CD8-positive, alpha-beta memory T cell (primary cell): ENCODE measurements around the gene CLTA. TPM values are rescaled to one million over a fixed set of nuclear protein-coding genes. Genes with fewer than 3 reads are reported as not detected.

Experiments used
- CTCF ChIA-PET: fragments of 350-600 bp; sonication (Branson Sonifier 250); formaldehyde crosslinking; loops from one replicate; lab custom pipeline; 2021; ENCODE audit warnings: antibody characterized with exemption; lab: Charles Lee
- POLR2A ChIA-PET: fragments of 350-600 bp; sonication (Branson Sonifier 250); formaldehyde crosslinking; loops from one replicate; lab custom pipeline; 2021; ENCODE audit warnings: antibody characterized with exemption; lab: Charles Lee
- DNase-seq, 5 donors: peaks; one replicate each; pipeline versions ENCODE4 v3.0.0 to v3.0.0-alpha.2; 2020 to 2022; ENCODE audit warnings: mixed read lengths in 1 of 5
- H3K27ac ChIP-seq: one replicate; pipeline ENCODE4 v1.7.0; 2013; ENCODE audit warnings: low read depth, mild to moderate bottlenecking, low read length, moderate library complexity
- H3K27me3 ChIP-seq: 2 replicates; pipeline ENCODE4 v1.7.0; 2013; ENCODE audit warnings: low read length, mild to moderate bottlenecking; ENCODE audit not compliant: insufficient read depth, poor library complexity, severe bottlenecking
- H3K36me3 ChIP-seq: 2 replicates; pipeline ENCODE4 v1.7.0; 2013; ENCODE audit warnings: mild to moderate bottlenecking, low read length, moderate library complexity; ENCODE audit not compliant: insufficient read depth
- H3K4me1 ChIP-seq: 2 replicates; pipeline ENCODE4 v1.7.0; 2013; ENCODE audit warnings: mild to moderate bottlenecking, low read length, moderate library complexity; ENCODE audit not compliant: insufficient read depth
- H3K4me3 ChIP-seq: 2 replicates; pipeline ENCODE4 v1.7.0; 2013; ENCODE audit warnings: mild to moderate bottlenecking, low read length
- H3K9me3 ChIP-seq: 2 replicates; pipeline ENCODE4 v1.7.0; 2013; ENCODE audit warnings: mild to moderate bottlenecking, low read length
- H3K27ac Mint-ChIP-seq, 8 donors: one replicate each; pipeline ENCODE4 v1.8.0; 2020 to 2021; ENCODE audit warnings: mixed read lengths in 8 of 8, mild to moderate bottlenecking in 6 of 8, inconsistent platforms in 3 of 8, moderate library complexity in 3 of 8
- H3K27me3 Mint-ChIP-seq, 2 donors: one replicate each; pipeline ENCODE4 v1.8.0; 2020 to 2021; ENCODE audit warnings: mixed read lengths in 2 of 2, mild to moderate bottlenecking in 1 of 2, moderate library complexity in 1 of 2
- H3K36me3 Mint-ChIP-seq, 3 donors: one replicate each; pipeline ENCODE4 v1.8.0; 2020 to 2021; ENCODE audit warnings: mixed read lengths in 3 of 3, inconsistent platforms in 1 of 3, mild to moderate bottlenecking in 1 of 3
- H3K4me1 Mint-ChIP-seq, 3 donors: one replicate each; pipeline ENCODE4 v1.8.0; 2020 to 2021; ENCODE audit warnings: mixed read lengths in 3 of 3, inconsistent platforms in 1 of 3, mild to moderate bottlenecking in 1 of 3
- H3K4me3 Mint-ChIP-seq, 7 donors: one replicate each; pipeline ENCODE4 v1.8.0; 2020 to 2021; ENCODE audit warnings: mixed read lengths in 7 of 7, mild to moderate bottlenecking in 6 of 7, moderate library complexity in 4 of 7, inconsistent platforms in 2 of 7
- H3K9me3 Mint-ChIP-seq, 5 donors: one replicate each; pipeline ENCODE4 v1.8.0; 2020 to 2022; ENCODE audit warnings: mixed read lengths in 5 of 5, mild to moderate bottlenecking in 3 of 5, moderate library complexity in 2 of 5, inconsistent platforms in 1 of 5
- polyA plus RNA-seq: library from polyadenylated mRNA; unstranded; fragments of 300-500 nt; fragmentation: Illumina TruSeq; gene quantifications from one replicate; pipeline ENCODE4 v1.2.3, GENCODE V29; 2021
- total RNA-seq, 2 experiments: library from RNA; stranded (reverse); gene quantifications; one replicate each; pipeline ENCODE4 v1.2.3, GENCODE V29; 2021

The CLTA gene
- total and polyA plus RNA-seq, 3 experiments from 2014 or later = 77.6 to 186 (median 185) TPM

DNA sequence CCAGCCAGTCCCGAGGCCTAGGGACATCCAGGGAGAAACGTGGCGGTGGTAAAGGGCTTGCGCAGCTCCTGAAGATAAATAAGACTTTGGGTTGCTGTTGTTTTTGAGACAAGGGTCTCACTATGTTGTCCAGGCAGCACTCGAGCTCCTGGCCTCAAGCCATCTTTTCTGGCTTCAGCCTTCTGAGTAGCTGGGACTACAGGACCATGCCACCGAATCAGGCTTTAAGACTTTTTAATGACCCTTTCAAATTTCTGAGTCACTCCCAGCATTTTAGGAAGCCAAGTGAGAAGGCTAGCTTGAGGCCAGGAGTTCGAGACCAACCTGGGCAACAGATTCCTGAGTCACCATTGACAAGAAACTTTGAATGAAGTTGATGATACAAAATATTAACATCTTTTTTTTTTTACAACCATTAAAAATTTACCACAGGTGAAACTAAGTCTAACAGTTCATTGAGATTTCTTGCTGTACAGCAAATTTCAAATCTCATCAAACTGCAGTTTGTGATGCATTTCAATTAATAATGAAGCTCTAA is 68.3 kb downstream of the CLTA start:
- no peaks in the 10 kb centered on the region for H3K27me3 Mint-ChIP-seq
- peaks cover 0 to 10% (median 0%) of the 10 kb centered on the region in 3 donors for H3K36me3 Mint-ChIP-seq
- H3K4me3 Mint-ChIP-seq = peak overlapping the region; percentile 92 to 99 (median 98)
- peaks cover 13 to 25% (median 16%) of the 10 kb centered on the region in 3 donors for H3K4me1 Mint-ChIP-seq
- ChIA-PET POLR2A (interaction anchor here (0.6 to 1.9 kb wide), 3 partner anchors 67 to 1932 kb away, joined by 3 to 11 read pairs (median 4); partner anchors contain the start of gene CLTA), CTCF (interaction anchor here (1.1 to 2.3 kb wide), 3 partner anchors 10 to 70 kb away, joined by 4 to 8 read pairs (median 5); no protein-coding TSS in a partner anchor)
- H3K9me3 Mint-ChIP-seq = no peaks in the 10 kb centered on the region
- Histone ChIP-seq H3K9me3 (no peaks in the 10 kb centered on the region), H3K27ac (peak overlapping the region; percentile 81), H3K4me1 (peaks cover 11% of the 10 kb centered on the region), H3K4me3 (peak overlapping the region; percentile 94), H3K27me3 (no peaks in the 10 kb centered on the region), H3K36me3 (no peaks in the 10 kb centered on the region)
- no peak for DNase-seq
- peak overlapping the region in 7 of 8 donors; percentile 89 to 98 (median 96) for H3K27ac Mint-ChIP-seq

Other genes with a start within 250 kb of the CLTA start
- not detected for gene OR2S2, start 232.8 kb upstream of the CLTA start, total RNA-seq
- gene OR2S2, start 232.8 kb upstream of the CLTA start, polyA plus RNA-seq = not detected
- 1 to 10 TPM; 3.7 to 4.3 TPM for gene RECK, start 154.0 kb upstream of the CLTA start, total RNA-seq
- gene RECK, start 154.0 kb upstream of the CLTA start, polyA plus RNA-seq = 15.0 TPM
- 10 to 100 TPM; 17.1 to 17.5 TPM for gene GLIPR2, start 54.2 kb upstream of the CLTA start, total RNA-seq
- gene GLIPR2, start 54.2 kb upstream of the CLTA start, polyA plus RNA-seq = 139 TPM
- not detected for gene CCIN, start 21.5 kb upstream of the CLTA start, total RNA-seq
- gene CCIN, start 21.5 kb upstream of the CLTA start, polyA plus RNA-seq = 0.14 TPM
- 10 to 100 TPM; 11.6 to 12.7 TPM for gene GNE, start 67.5 kb downstream of the CLTA start, total RNA-seq
- 5.8 TPM for gene GNE, start 67.5 kb downstream of the CLTA start, polyA plus RNA-seq
- 10 to 100 TPM; 40.0 to 43.3 TPM for gene RNF38, start 209.3 kb downstream of the CLTA start, total RNA-seq
- gene RNF38, start 209.3 kb downstream of the CLTA start, polyA plus RNA-seq = 20.9 TPM